Measurements from ENCODE around the gene G6PC3. TPM values are rescaled to one million over a fixed set of nuclear protein-coding genes. Genes with fewer than 3 reads are reported as not detected.

G6PC3 gene
- total and polyA plus RNA-seq, 2 donors (not counting 3 experiments of a cell fraction or from before 2014, with no cell fraction given): 78.4 to 194 TPM

GRCh38 chr17:44074231-44074910 lies 3.8 kb downstream of the G6PC3 start:
- ChIA-PET POLR2A (no interaction called here), CTCF (interaction anchor here (0.6 to 1.6 kb wide), 5 partner anchors 9 to 94 kb away, joined by 3 to 8 read pairs (median 3); no protein-coding TSS in a partner anchor)
- dilution Hi-C loops (cut with MboI; ENCODE audit: extremely low pct_ligation_motif_present, low sequenced_read_pairs): no loop called here
- peaks cover 9% of the 10 kb centered on the region for H3K79me2 ChIP-seq (ENCODE audit: control insufficient read depth, insufficient read depth, low read length)
- H3K27me3 ChIP-seq (ENCODE audit: control insufficient read depth in 2 of 2, insufficient read depth in 2 of 2, low read length in 2 of 2): no peaks in the 10 kb centered on the region
- H3K36me3 ChIP-seq (ENCODE audit: control insufficient read depth in 2 of 2, extremely low read depth in 1 of 2, insufficient read depth in 2 of 2, low read length in 2 of 2): peaks cover 4 to 37% of the 10 kb centered on the region in 2 experiments
- no peak for DNase-seq (ENCODE audit: low read depth, low spot score)
- no peaks in the 10 kb centered on the region for H3K9me1 ChIP-seq (replicated peaks; ENCODE audit: control insufficient read depth, extremely low read depth, insufficient read depth, low read length)
- no TSS peak for BruUV-seq (replicated peaks)
- H3K27ac ChIP-seq (ENCODE audit: insufficient read depth, low read depth, low read length): no peak overlapping the region
- TF ChIP-seq EZH2 (IDR thresholded peaks at IDR 0.05; ENCODE audit: borderline replicate concordance, low read depth, low read length, severe bottlenecking) (no peak), JUN (IDR thresholded peaks at IDR 0.05; ENCODE audit: borderline replicate concordance, insufficient read depth, insufficient read length, low read depth) (no peak), CTCF (IDR thresholded peaks at IDR 0.05; ENCODE audit: extremely low read depth in 1 of 2, insufficient read depth in 1 of 2, low read depth in 1 of 2, low read length in 2 of 2) (no peak), GATA2 (IDR thresholded peaks at IDR 0.05; ENCODE audit: insufficient read depth, insufficient read length, low read depth, low read length) (no peak), FOS (IDR thresholded peaks at IDR 0.05; ENCODE audit: borderline replicate concordance, insufficient read depth, low read length) (no peak), POLR2A (IDR thresholded peaks at IDR 0.05; ENCODE audit: low read depth, low read length) (no peak), MAX (IDR thresholded peaks at IDR 0.05; ENCODE audit: insufficient read depth, insufficient read length) (no peak), MYC (IDR thresholded peaks at IDR 0.05; ENCODE audit: low read depth, low read length) (no peak), POLR2AphosphoS5 (IDR thresholded peaks at IDR 0.05; ENCODE audit: insufficient read depth, low read depth, low read length) (no peak)
- H4K20me1 ChIP-seq (replicated peaks; ENCODE audit: control insufficient read depth, extremely low read depth, insufficient read depth, low read length): no peaks in the 10 kb centered on the region
- no peak for FAIRE-seq
- no peak overlapping the region for H3K4me3 ChIP-seq (replicated peaks in 1 of 3; ENCODE audit: insufficient read depth in 1 of 3, low read depth in 1 of 3, low read length in 3 of 3)
- H3K4me2 ChIP-seq (ENCODE audit: insufficient read depth, low read length): no peak overlapping the region
- intact Hi-C loops (cut with micrococcal nuclease): loop anchor here (5.0 kb wide), 1 partner anchor 113 kb away; the partner anchor contains the start of gene TMUB2
- H3K4me1 ChIP-seq (ENCODE audit: control insufficient read depth, extremely low read depth, insufficient read depth, low read length): peaks cover 17% of the 10 kb centered on the region
- H3K9ac ChIP-seq (replicated peaks; ENCODE audit: extremely low read depth, insufficient read depth, low read length): no peak overlapping the region
- H3K9me3 ChIP-seq (replicated peaks; ENCODE audit: control insufficient read depth, insufficient read depth, low read length): no peaks in the 10 kb centered on the region
- no peak overlapping the region for H2AFZ ChIP-seq (ENCODE audit: low read depth, low read length)

Data from endothelial cell of umbilical vein (primary cell).